T-cell (primary cell): ENCODE results near the gene GPATCH2. TPM values are rescaled to one million over a fixed set of nuclear protein-coding genes. Genes with fewer than 3 reads are reported as not detected.
"Not testable (repeated sequence)": the region's sequence is repeated elsewhere in the genome, so short reads cannot be mapped to it uniquely, and the experiment has no call there.

ENCODE experiments used
- ATAC-seq, 4 experiments: fragments of 200-7000 bp in 3 of 4; fragments of 150-1000 bp in 1 of 4; cut with Tn5 transposase; replicated peaks in 1 of 4; 1 replicate in 3 of 4; 2 replicates in 1 of 4; pipeline ENCODE4 v1.10.0; 2021; ENCODE audit warnings: moderate library complexity in 3 of 4, mild to moderate bottlenecking in 2 of 4, moderate number of reproducible peaks in 1 of 4
- CTCF ChIA-PET, 2 donors: fragments of 300-600 bp; sonication (Branson Sonifier 250); formaldehyde crosslinking; loops; one replicate each; lab custom pipeline; 2022; ENCODE audit warnings: antibody characterized with exemption in 2 of 2; lab: Charles Lee
- POLR2A ChIA-PET, 2 donors: fragments of 300-600 bp; sonication (Branson Sonifier 250); formaldehyde crosslinking; loops; one replicate each; lab custom pipeline; 2022; ENCODE audit warnings: antibody characterized with exemption in 2 of 2; lab: Charles Lee
- DNase-seq, 35 experiments: peaks; one replicate each; pipeline versions ENCODE4 v3.0.0 to v3.0.0-alpha.2; 2013 to 2023
- H3K27ac ChIP-seq: one replicate; pipeline ENCODE4 v1.5.1; 2013; ENCODE audit warnings: low read length
- H3K27me3 ChIP-seq, 2 experiments: replicated peaks in 1 of 2; 1 replicate in 1 of 2; 2 replicates in 1 of 2; pipeline versions ENCODE4 v1.6.1 to v1.7.0; 2013; ENCODE audit warnings: low read length in 1 of 2, mixed read lengths in 1 of 2; ENCODE audit not compliant: control insufficient read depth in 2 of 2, insufficient read depth in 2 of 2; ENCODE audit errors: extremely low read depth in 1 of 2
- H3K36me3 ChIP-seq, 2 donors: 1 replicate in 1 of 2; 2 replicates in 1 of 2; pipeline versions ENCODE4 v1.6.1 to v1.7.0; 2013; ENCODE audit warnings: low read length in 1 of 2; ENCODE audit not compliant: control insufficient read depth in 2 of 2, insufficient read depth in 1 of 2; ENCODE audit errors: extremely low read depth in 1 of 2
- H3K4me1 ChIP-seq, 2 experiments: 1 replicate in 1 of 2; 2 replicates in 1 of 2; pipeline versions ENCODE4 v1.6.1 to v1.7.0; 2013; ENCODE audit warnings: low read length in 2 of 2, mixed read lengths in 1 of 2; ENCODE audit not compliant: insufficient read depth in 2 of 2, control insufficient read depth in 1 of 2; ENCODE audit errors: extremely low read depth in 1 of 2
- H3K4me3 ChIP-seq, 2 donors: 1 replicate in 1 of 2; 2 replicates in 1 of 2; pipeline versions ENCODE4 v1.5.1 to v1.7.0; 2013; ENCODE audit warnings: mild to moderate bottlenecking in 2 of 2, low read length in 1 of 2, moderate library complexity in 1 of 2; ENCODE audit not compliant: control insufficient read depth in 1 of 2; ENCODE audit errors: extremely low read depth in 1 of 2
- H3K9me3 ChIP-seq: 2 replicates; pipeline ENCODE4 v1.7.0; 2013
- H3K27ac Mint-ChIP-seq, 2 donors: one replicate each; pipeline ENCODE4 v1.8.0; 2020 to 2021; ENCODE audit warnings: mild to moderate bottlenecking in 2 of 2, mixed read lengths in 2 of 2
- H3K27me3 Mint-ChIP-seq, 2 donors: one replicate each; pipeline ENCODE4 v1.8.0; 2021 to 2022; ENCODE audit warnings: mixed read lengths in 2 of 2
- H3K36me3 Mint-ChIP-seq: one replicate; pipeline ENCODE4 v1.8.0; 2021; ENCODE audit warnings: mixed read lengths
- H3K4me1 Mint-ChIP-seq, 3 donors: one replicate each; pipeline ENCODE4 v1.8.0; 2020 to 2022; ENCODE audit warnings: mixed read lengths in 3 of 3, mild to moderate bottlenecking in 1 of 3
- H3K4me3 Mint-ChIP-seq, 3 donors: one replicate each; pipeline ENCODE4 v1.8.0; 2020 to 2022; ENCODE audit warnings: mild to moderate bottlenecking in 3 of 3, mixed read lengths in 3 of 3, moderate library complexity in 3 of 3
- H3K9me3 Mint-ChIP-seq, 3 donors: one replicate each; pipeline ENCODE4 v1.8.0; 2020 to 2022; ENCODE audit warnings: mixed read lengths in 3 of 3
- WGBS: methylation state at CpG from one replicate; pipeline ENCODE4 v1.1.5; 2013; ENCODE audit warnings: missing lambda C conversion rate; ENCODE audit not compliant: insufficient coverage; 5-methylcytosine and 5-hydroxymethylcytosine counted together
- total RNA-seq, 35 experiments: library from RNA in 6 of 35; stranded (reverse) in 6 of 35; fragments of 120-200 nt in 1 of 35; gene quantifications; one replicate each; pipeline versions ENCODE4 v1.2.1 to v1.2.4 and lab custom pipeline; 2013 to 2026

GPATCH2 gene
- total RNA-seq, 5 donors from 2014 or later (not counting 1 experiment from before 2014, with no cell fraction given), result 9.6 to 11.4 (median 10.7) TPM

DNA sequence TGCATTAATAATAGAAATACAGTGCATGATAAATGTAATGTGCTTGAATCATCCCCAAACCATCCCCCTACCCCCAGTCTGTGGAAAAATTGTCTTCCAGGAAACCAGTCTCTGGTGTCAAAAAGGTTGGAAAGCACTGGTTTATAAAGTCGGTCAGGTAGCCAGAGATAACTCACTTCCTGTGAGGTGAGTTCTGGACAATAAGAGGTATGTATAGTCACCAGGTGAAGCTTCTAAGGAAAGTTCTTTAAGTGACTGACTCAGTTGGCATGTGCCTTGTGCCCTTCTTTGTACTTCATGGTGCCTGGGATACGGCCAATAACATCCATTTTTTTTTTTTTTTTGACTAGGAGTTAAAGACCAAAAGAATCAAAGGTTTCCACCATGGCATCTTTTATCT, 103.7 kb downstream of the GPATCH2 start:
- WGBS, result 60% methylated on average over 1 of the region's 2 CpGs
- H3K4me3 Mint-ChIP-seq, result no peak overlapping the region
- H3K9me3 Mint-ChIP-seq, result peaks cover 0 to 5% (median 0%) of the 10 kb centered on the region in 3 donors
- H3K4me1 ChIP-seq, result no peaks in the 10 kb centered on the region
- H3K36me3 ChIP-seq, result no peaks in the 10 kb centered on the region
- DNase-seq, result no peak
- H3K9me3 ChIP-seq, result no peaks in the 10 kb centered on the region
- ChIA-PET CTCF (interaction anchor here in 1 of 2 donors (0.7 kb wide), 1 partner anchor 41 kb away, joined by 4 read pairs; no protein-coding TSS in a partner anchor), POLR2A (no interaction called here)
- H3K27ac ChIP-seq, result no peak overlapping the region
- peaks cover 21% of the 10 kb centered on the region for H3K36me3 Mint-ChIP-seq
- H3K4me3 ChIP-seq, result no peak overlapping the region
- H3K27ac Mint-ChIP-seq, result no peak overlapping the region
- no peaks in the 10 kb centered on the region for H3K27me3 ChIP-seq
- H3K27me3 Mint-ChIP-seq, result no peaks in the 10 kb centered on the region
- H3K4me1 Mint-ChIP-seq, result no peaks in the 10 kb centered on the region
- no peak for ATAC-seq

- DNase-seq, result no peak
- Mint-ChIP-seq H3K36me3 (peaks cover 21% of the 10 kb centered on the region), H3K4me3 (no peak overlapping the region), H3K9me3 (peaks cover 0 to 5% (median 0%) of the 10 kb centered on the region in 3 donors), H3K4me1 (no peaks in the 10 kb centered on the region), H3K27me3 (no peaks in the 10 kb centered on the region), H3K27ac (no peak overlapping the region)
- no peaks in the 10 kb centered on the region for H3K9me3 ChIP-seq
- no peak overlapping the region for H3K27ac ChIP-seq
- POLR2A ChIA-PET, result no interaction called here
- no peaks in the 10 kb centered on the region for H3K36me3 ChIP-seq
- H3K4me3 ChIP-seq, result no peak overlapping the region
- CTCF ChIA-PET, result interaction anchor here in 1 of 2 donors (0.7 kb wide), 1 partner anchor 41 kb away, joined by 4 read pairs; no protein-coding TSS in a partner anchor
- H3K27me3 ChIP-seq, result no peaks in the 10 kb centered on the region
- WGBS, result no CpG with 5 or more reads among the region's 1 CpG
- no peak for ATAC-seq
- no peaks in the 10 kb centered on the region for H3K4me1 ChIP-seq
Observed at GRCh38 chr1:217526636-217527035, 104.3 kb downstream of the GPATCH2 start.

DNA sequence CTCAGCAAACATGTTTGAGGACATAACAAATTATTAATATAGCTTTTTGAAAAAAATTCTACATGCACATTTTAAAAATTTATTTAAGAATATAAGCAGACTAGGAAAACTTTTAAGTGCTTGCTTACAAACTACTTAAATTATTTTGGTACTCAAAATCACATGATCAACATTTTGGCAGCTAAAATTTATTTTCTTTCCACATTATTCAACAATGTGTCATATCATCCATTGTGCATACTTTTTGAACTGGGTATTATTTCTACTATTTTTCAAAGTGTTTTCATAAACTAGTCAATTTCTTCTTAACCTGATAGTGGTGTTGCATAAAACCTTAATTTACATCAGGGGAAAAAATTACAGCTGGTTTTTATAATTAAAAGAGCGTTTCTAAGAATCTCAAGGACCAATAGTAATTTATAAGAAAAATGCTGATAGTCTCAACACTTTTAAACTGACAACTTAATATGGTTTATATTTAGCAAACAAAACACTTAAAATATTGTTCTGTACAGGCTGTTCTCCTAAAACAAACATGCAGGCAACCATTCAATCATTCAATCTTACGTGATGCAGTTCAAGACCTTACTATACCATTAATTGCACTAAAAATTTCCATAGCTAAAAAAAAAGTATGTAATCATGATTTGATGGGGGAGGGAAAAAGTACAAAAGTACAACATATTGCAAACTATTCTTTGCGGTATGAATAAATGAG, 105.0 kb downstream of the GPATCH2 start:
- Mint-ChIP-seq H3K27ac (no peak overlapping the region), H3K27me3 (no peaks in the 10 kb centered on the region), H3K4me1 (no peaks in the 10 kb centered on the region), H3K4me3 (no peak overlapping the region), H3K9me3 (peaks cover 0 to 5% (median 0%) of the 10 kb centered on the region in 3 donors), H3K36me3 (peaks cover 21% of the 10 kb centered on the region)
- Histone ChIP-seq H3K9me3 (no peaks in the 10 kb centered on the region), H3K4me3 (no peak overlapping the region), H3K36me3 (no peaks in the 10 kb centered on the region), H3K4me1 (no peaks in the 10 kb centered on the region), H3K27ac (no peak overlapping the region), H3K27me3 (no peaks in the 10 kb centered on the region)
- POLR2A ChIA-PET, result no interaction called here
- no peak for ATAC-seq
- DNase-seq, result no peak
- no CpG with 5 or more reads among the region's 3 CpGs for WGBS
- CTCF ChIA-PET, result no interaction called here

DNA sequence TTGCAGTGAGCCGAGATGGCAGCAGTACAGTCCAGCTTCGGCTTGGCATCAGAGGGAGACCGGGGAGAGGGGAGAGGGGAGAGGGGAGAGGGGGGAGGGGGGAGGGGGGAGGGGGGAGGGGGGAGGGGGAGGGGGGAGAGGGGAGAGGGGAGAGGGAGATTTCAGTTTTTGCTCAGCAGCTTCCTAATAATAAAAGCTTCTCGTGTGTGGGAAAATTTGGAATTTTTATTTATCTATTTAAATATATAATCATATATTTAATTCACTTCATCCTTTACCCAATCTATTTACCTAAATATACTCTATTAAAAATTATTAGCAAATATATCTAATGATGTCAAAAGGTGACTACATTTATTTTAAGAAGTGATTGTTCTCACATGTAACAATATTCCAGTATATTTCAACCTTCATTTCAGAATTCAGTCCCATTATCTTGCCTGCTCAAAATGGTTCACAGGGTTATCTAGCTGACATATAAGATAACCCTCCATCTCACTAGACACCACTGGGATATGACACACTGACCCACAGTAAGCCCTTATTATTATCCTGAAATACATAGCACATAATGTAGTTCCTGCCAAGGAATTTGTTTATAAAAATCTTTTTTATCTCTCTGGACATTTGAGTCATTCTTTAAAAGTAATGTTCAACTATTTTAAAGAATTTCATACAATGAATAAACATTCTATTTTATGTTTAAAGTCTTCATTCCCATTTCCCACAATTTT, 105.9 kb downstream of the GPATCH2 start:
- H3K27me3 Mint-ChIP-seq, result no peaks in the 10 kb centered on the region
- peaks cover 0 to 5% (median 0%) of the 10 kb centered on the region in 3 donors for H3K9me3 Mint-ChIP-seq
- H3K36me3 ChIP-seq, result no peaks in the 10 kb centered on the region
- CTCF ChIA-PET, result no interaction called here
- H3K9me3 ChIP-seq, result no peaks in the 10 kb centered on the region
- H3K4me1 ChIP-seq, result no peaks in the 10 kb centered on the region
- POLR2A ChIA-PET, result no interaction called here
- WGBS, result no CpG with 5 or more reads among the region's 4 CpGs
- no peaks in the 10 kb centered on the region for H3K27me3 ChIP-seq
- no peak overlapping the region for H3K4me3 ChIP-seq
- peaks cover 16% of the 10 kb centered on the region for H3K36me3 Mint-ChIP-seq
- no peak overlapping the region for H3K27ac Mint-ChIP-seq
- ATAC-seq (no peak), DNase-seq (no peak)
- H3K4me3 Mint-ChIP-seq, result no peak overlapping the region
- no peak overlapping the region for H3K27ac ChIP-seq
- H3K4me1 Mint-ChIP-seq, result no peaks in the 10 kb centered on the region

DNA sequence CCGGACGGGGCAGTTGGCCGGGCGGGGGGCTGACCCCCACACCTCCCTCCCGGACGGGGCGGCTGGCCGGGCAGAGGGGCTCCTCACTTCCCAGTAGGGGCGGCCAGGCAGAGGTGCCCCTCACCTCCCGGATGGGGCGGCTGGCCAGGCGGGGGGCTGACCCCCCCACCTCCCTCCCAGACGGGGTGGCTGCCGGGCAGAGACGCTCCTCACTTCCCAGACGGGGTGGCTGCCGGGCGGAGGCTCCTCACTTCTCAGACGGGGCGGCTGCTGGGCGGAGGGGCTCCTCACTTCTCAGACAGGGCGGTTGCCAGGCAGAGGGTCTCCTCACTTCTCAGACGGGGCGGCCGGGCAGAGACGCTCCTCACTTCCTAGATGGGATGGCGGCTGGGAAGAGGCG, 107.0 kb downstream of the GPATCH2 start:
- WGBS, result 100% methylated on average over 7 of the region's 28 CpGs
- H3K9me3 Mint-ChIP-seq, H3K27me3 ChIP-seq, POLR2A ChIA-PET, H3K27ac Mint-ChIP-seq, H3K9me3 ChIP-seq, ATAC-seq, H3K4me3 Mint-ChIP-seq, H3K4me3 ChIP-seq, H3K4me1 Mint-ChIP-seq, H3K36me3 Mint-ChIP-seq, CTCF ChIA-PET, H3K4me1 ChIP-seq, H3K27ac ChIP-seq, DNase-seq, H3K27me3 Mint-ChIP-seq, H3K36me3 ChIP-seq: not testable (repeated sequence)

- no peaks in the 10 kb centered on the region for H3K27me3 Mint-ChIP-seq
Observed at GRCh38 chr1:217522277-217522676, 108.6 kb downstream of the GPATCH2 start.

More at GRCh38 chr1:217522277-217522676, 108.6 kb downstream of the GPATCH2 start:
- Mint-ChIP-seq H3K4me1 (no peaks in the 10 kb centered on the region), H3K27ac (no peak overlapping the region), H3K4me3 (no peak overlapping the region), H3K9me3 (no peaks in the 10 kb centered on the region), H3K36me3 (peaks cover 2% of the 10 kb centered on the region)
- ChIA-PET POLR2A (no interaction called here), CTCF (no interaction called here)
- WGBS, result no CpG with 5 or more reads among the region's 3 CpGs
- H3K27ac ChIP-seq, result no peak overlapping the region
- DNase-seq (no peak), ATAC-seq (no peak)
- H3K4me3 ChIP-seq, result no peak overlapping the region
- H3K27me3 ChIP-seq, result no peaks in the 10 kb centered on the region
- no peaks in the 10 kb centered on the region for H3K36me3 ChIP-seq
- H3K4me1 ChIP-seq, result no peaks in the 10 kb centered on the region
- no peaks in the 10 kb centered on the region for H3K9me3 ChIP-seq
